Suprapubic skin (tissue), 3 donors: ENCODE results near the gene HCFC1.
"Not testable (repeated sequence)": the region's sequence is repeated elsewhere in the genome, so short reads cannot be mapped to it uniquely, and the experiment has no call there.

Source experiments
- EP300 ChIP-seq: sonication (generic); formaldehyde crosslinking; IDR thresholded peaks from one replicate; pipeline ENCODE4 v1.6.1; 2017; ENCODE audit warnings: antibody characterized with exemption
- POLR2A ChIP-seq, 2 donors: fragments of 450-650 bp; IDR thresholded peaks; one replicate each; pipeline ENCODE4 v1.6.1; 2017; ENCODE audit warnings: antibody characterized with exemption in 2 of 2, mild to moderate bottlenecking in 2 of 2, moderate library complexity in 2 of 2
- TF ChIP-seq, protein P1 (sequence below), 2 donors: fragments of 200-600 bp in 1 of 2; fragments of 450-650 bp in 1 of 2; sonication (generic) in 1 of 2; IDR thresholded peaks; one replicate each; pipeline ENCODE4 v1.5.1; 2016 to 2019; ENCODE audit warnings: antibody characterized with exemption in 2 of 2, mild to moderate bottlenecking in 1 of 2, moderate library complexity in 1 of 2

GRCh38 chrX:153994398-153994797 lies 22.8 kb upstream of the HCFC1 start:
- TF ChIP-seq, protein P1, sequence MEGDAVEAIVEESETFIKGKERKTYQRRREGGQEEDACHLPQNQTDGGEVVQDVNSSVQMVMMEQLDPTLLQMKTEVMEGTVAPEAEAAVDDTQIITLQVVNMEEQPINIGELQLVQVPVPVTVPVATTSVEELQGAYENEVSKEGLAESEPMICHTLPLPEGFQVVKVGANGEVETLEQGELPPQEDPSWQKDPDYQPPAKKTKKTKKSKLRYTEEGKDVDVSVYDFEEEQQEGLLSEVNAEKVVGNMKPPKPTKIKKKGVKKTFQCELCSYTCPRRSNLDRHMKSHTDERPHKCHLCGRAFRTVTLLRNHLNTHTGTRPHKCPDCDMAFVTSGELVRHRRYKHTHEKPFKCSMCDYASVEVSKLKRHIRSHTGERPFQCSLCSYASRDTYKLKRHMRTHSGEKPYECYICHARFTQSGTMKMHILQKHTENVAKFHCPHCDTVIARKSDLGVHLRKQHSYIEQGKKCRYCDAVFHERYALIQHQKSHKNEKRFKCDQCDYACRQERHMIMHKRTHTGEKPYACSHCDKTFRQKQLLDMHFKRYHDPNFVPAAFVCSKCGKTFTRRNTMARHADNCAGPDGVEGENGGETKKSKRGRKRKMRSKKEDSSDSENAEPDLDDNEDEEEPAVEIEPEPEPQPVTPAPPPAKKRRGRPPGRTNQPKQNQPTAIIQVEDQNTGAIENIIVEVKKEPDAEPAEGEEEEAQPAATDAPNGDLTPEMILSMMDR (IDR thresholded peaks at IDR 0.05), result not testable (repeated sequence)
- TF ChIP-seq POLR2A (IDR thresholded peaks at IDR 0.05); EP300: not testable (repeated sequence)
